HepG2 (cell line): ENCODE results near the gene ANKRD13D. TPM values are rescaled to one million over a fixed set of nuclear protein-coding genes. Genes with fewer than 3 reads are reported as not detected.

Source experiments
- AKAP8 ChIP-seq: sonication (generic); formaldehyde crosslinking; IDR thresholded peaks from 2 replicates; pipeline ENCODE4 v1.5.1; 2020; ENCODE audit warnings: mild to moderate bottlenecking, missing genetic modification reagents
- KLF13 ChIP-seq: sonication (generic); formaldehyde crosslinking; IDR thresholded peaks from 2 replicates; pipeline ENCODE4 v1.4.0; 2020; ENCODE audit warnings: mild to moderate bottlenecking, missing genetic modification reagents
- PTBP1 ChIP-seq: fragments of 200-400 bp; formaldehyde crosslinking; IDR thresholded peaks from 2 replicates; pipeline ENCODE4 v1.6.1; 2018; ENCODE audit warnings: low read length, low read depth; ENCODE audit not compliant: poor library complexity, severe bottlenecking
- ZFYVE20 ChIP-seq: sonication (generic); formaldehyde crosslinking; IDR thresholded peaks from 2 replicates; pipeline ENCODE4 v1.8.0; 2023; ENCODE audit warnings: low read depth, mild to moderate bottlenecking, moderate library complexity, missing genetic modification reagents, borderline replicate concordance
- ZNF547 ChIP-seq: sonication (generic); formaldehyde crosslinking; IDR thresholded peaks from 2 replicates; pipeline ENCODE4 v1.5.1; 2020; ENCODE audit warnings: mild to moderate bottlenecking, missing genetic modification reagents
- ZNF660 ChIP-seq: sonication (generic); formaldehyde crosslinking; IDR thresholded peaks from 2 replicates; pipeline ENCODE4 v1.5.1; 2020; ENCODE audit warnings: mild to moderate bottlenecking, low read depth, missing genetic modification reagents, borderline replicate concordance
- ZNF776 ChIP-seq: sonication (generic); formaldehyde crosslinking; IDR thresholded peaks from 2 replicates; pipeline ENCODE4 v1.4.0; 2020; ENCODE audit warnings: mild to moderate bottlenecking, missing genetic modification reagents
- polyA plus RNA-seq, 8 experiments: library from polyadenylated mRNA; depleted of rRNA in 3 of 8; stranded (reverse) in 7 of 8; unstranded in 1 of 8; fragments of >200 nt; fragmentation: Illumina TruSeq in 4 of 8; extraction: Trizol in 4 of 8; gene quantifications; 2 replicates each; pipeline versions ENCODE4 v1.2.1 to v1.2.3, GENCODE V29; 2011 to 2016; ENCODE audit warnings: low read depth in 4 of 8, missing spikeins in 1 of 8, mixed read lengths in 1 of 8; ENCODE audit not compliant: insufficient read depth in 1 of 8
- total RNA-seq, 5 experiments: library from RNA; depleted of rRNA; stranded (reverse); fragments of >200 nt; fragmentation: Illumina TruSeq; extraction: Trizol; gene quantifications; 2 replicates each; pipeline ENCODE4 v1.2.3, GENCODE V29; 2016; ENCODE audit warnings: low read depth in 1 of 5
- TF ChIP-seq, protein P1 (sequence below): sonication (generic); formaldehyde crosslinking; IDR thresholded peaks from 2 replicates; pipeline ENCODE4 v1.4.0; 2020; ENCODE audit warnings: missing genetic modification reagents, low read depth, mild to moderate bottlenecking, borderline replicate concordance
- TF ChIP-seq, protein P2 (sequence below): sonication (generic); formaldehyde crosslinking; conservative IDR thresholded peaks from 2 replicates; pipeline ENCODE4 v1.4.0; 2020; ENCODE audit warnings: missing genetic modification reagents
- TF ChIP-seq, protein P3 (sequence below): sonication (generic); formaldehyde crosslinking; conservative IDR thresholded peaks from 2 replicates; pipeline ENCODE4 v1.8.0; 2022; ENCODE audit warnings: mild to moderate bottlenecking, moderate library complexity, missing genetic modification reagents
- TF ChIP-seq, protein P4 (sequence below): sonication (generic); formaldehyde crosslinking; conservative IDR thresholded peaks from 2 replicates; pipeline ENCODE4 v1.4.0; 2020; ENCODE audit warnings: missing genetic modification reagents
- TF ChIP-seq, protein P5 (sequence below): sonication (generic); formaldehyde crosslinking; IDR thresholded peaks from 2 replicates; pipeline ENCODE4 v1.4.0; 2020; ENCODE audit warnings: missing genetic modification reagents

The ANKRD13D gene
- total and polyA plus RNA-seq, 2 of the 13 experiments (the other 11 are each of a cell fraction or from before 2014, with no cell fraction given): 18.6 to 27.3 TPM

DNA sequence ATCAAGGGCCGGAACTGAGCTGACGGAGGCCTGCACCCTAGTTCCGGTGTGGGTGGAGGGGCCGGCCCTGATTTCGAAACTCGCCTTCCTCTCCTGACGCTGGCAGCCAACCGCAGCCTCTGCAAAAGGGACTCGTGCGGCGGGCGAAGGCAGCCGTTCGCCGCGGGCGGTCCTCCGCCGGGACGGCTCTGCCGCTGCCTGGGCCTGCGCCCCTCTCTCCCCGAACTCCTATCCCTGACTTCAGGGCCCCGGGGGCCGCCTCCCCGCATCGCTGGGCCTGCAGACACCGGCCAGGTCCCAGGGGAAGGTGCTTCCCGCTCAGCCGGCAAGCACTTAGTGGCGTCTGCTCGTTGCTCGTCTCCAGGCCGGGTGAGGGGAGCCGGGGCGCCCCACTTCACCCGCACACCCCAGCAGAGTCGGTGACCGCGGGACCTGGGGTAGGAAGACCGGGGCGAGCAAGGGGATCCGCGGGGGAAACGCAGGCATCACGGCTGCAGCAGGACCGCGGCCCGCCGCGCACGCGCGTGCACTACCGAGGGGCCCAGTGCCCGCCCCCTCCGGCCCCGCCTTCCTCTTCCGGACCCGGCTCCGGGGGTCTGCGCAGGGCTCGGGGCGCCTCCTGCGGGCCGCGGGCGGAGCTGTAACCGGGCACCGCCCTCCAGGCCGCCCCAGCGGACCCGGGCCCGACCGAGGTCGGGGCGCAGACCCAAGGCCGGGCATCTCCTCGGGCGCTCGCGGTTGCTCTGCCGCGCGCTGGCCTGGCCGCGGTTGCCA is 464 bp upstream of the ANKRD13D start (continued):
- TF ChIP-seq PTBP1 (peak; percentile 46), ZNF547 (CRISPR knock-in tag) (peak; percentile 91), ZNF776 (no peak), KLF13 (CRISPR knock-in tag) (peak; percentile 97), ZNF660 (CRISPR knock-in tag) (no peak), AKAP8 (CRISPR knock-in tag) (peak; percentile 93), ZFYVE20 (CRISPR knock-in tag) (no peak; the same call in 1 of the 2 replicates)
- TF ChIP-seq, protein P1, sequence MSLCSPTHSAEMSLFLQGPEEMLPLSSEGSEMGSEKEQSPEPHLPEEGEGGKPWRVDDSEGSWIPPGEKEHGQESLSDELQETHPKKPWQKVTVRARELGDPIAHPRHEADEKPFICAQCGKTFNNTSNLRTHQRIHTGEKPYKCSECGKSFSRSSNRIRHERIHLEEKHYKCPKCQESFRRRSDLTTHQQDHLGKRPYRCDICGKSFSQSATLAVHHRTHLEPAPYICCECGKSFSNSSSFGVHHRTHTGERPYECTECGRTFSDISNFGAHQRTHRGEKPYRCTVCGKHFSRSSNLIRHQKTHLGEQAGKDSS (CRISPR knock-in tag): peak; percentile 92; the same call in 1 of the 2 replicates
- TF ChIP-seq, protein P2, sequence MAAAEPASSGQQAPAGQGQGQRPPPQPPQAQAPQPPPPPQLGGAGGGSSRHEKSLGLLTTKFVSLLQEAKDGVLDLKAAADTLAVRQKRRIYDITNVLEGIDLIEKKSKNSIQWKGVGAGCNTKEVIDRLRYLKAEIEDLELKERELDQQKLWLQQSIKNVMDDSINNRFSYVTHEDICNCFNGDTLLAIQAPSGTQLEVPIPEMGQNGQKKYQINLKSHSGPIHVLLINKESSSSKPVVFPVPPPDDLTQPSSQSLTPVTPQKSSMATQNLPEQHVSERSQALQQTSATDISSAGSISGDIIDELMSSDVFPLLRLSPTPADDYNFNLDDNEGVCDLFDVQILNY (CRISPR knock-in tag): 0 out of 2 replicates have a peak, but pooled peaks have one; percentile 16
- TF ChIP-seq, protein P3, sequence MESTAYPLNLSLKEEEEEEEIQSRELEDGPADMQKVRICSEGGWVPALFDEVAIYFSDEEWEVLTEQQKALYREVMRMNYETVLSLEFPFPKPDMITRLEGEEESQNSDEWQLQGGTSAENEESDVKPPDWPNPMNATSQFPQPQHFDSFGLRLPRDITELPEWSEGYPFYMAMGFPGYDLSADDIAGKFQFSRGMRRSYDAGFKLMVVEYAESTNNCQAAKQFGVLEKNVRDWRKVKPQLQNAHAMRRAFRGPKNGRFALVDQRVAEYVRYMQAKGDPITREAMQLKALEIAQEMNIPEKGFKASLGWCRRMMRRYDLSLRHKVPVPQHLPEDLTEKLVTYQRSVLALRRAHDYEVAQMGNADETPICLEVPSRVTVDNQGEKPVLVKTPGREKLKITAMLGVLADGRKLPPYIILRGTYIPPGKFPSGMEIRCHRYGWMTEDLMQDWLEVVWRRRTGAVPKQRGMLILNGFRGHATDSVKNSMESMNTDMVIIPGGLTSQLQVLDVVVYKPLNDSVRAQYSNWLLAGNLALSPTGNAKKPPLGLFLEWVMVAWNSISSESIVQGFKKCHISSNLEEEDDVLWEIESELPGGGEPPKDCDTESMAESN (CRISPR knock-in tag): peak; percentile 83
- TF ChIP-seq, protein P4, sequence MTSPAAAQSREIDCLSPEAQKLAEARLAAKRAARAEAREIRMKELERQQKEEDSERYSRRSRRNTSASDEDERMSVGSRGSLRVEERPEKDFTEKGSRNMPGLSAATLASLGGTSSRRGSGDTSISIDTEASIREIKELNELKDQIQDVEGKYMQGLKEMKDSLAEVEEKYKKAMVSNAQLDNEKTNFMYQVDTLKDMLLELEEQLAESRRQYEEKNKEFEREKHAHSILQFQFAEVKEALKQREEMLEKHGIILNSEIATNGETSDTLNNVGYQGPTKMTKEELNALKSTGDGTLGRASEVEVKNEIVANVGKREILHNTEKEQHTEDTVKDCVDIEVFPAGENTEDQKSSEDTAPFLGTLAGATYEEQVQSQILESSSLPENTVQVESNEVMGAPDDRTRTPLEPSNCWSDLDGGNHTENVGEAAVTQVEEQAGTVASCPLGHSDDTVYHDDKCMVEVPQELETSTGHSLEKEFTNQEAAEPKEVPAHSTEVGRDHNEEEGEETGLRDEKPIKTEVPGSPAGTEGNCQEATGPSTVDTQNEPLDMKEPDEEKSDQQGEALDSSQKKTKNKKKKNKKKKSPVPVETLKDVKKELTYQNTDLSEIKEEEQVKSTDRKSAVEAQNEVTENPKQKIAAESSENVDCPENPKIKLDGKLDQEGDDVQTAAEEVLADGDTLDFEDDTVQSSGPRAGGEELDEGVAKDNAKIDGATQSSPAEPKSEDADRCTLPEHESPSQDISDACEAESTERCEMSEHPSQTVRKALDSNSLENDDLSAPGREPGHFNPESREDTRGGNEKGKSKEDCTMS (CRISPR knock-in tag): no peak
- TF ChIP-seq, protein P5, sequence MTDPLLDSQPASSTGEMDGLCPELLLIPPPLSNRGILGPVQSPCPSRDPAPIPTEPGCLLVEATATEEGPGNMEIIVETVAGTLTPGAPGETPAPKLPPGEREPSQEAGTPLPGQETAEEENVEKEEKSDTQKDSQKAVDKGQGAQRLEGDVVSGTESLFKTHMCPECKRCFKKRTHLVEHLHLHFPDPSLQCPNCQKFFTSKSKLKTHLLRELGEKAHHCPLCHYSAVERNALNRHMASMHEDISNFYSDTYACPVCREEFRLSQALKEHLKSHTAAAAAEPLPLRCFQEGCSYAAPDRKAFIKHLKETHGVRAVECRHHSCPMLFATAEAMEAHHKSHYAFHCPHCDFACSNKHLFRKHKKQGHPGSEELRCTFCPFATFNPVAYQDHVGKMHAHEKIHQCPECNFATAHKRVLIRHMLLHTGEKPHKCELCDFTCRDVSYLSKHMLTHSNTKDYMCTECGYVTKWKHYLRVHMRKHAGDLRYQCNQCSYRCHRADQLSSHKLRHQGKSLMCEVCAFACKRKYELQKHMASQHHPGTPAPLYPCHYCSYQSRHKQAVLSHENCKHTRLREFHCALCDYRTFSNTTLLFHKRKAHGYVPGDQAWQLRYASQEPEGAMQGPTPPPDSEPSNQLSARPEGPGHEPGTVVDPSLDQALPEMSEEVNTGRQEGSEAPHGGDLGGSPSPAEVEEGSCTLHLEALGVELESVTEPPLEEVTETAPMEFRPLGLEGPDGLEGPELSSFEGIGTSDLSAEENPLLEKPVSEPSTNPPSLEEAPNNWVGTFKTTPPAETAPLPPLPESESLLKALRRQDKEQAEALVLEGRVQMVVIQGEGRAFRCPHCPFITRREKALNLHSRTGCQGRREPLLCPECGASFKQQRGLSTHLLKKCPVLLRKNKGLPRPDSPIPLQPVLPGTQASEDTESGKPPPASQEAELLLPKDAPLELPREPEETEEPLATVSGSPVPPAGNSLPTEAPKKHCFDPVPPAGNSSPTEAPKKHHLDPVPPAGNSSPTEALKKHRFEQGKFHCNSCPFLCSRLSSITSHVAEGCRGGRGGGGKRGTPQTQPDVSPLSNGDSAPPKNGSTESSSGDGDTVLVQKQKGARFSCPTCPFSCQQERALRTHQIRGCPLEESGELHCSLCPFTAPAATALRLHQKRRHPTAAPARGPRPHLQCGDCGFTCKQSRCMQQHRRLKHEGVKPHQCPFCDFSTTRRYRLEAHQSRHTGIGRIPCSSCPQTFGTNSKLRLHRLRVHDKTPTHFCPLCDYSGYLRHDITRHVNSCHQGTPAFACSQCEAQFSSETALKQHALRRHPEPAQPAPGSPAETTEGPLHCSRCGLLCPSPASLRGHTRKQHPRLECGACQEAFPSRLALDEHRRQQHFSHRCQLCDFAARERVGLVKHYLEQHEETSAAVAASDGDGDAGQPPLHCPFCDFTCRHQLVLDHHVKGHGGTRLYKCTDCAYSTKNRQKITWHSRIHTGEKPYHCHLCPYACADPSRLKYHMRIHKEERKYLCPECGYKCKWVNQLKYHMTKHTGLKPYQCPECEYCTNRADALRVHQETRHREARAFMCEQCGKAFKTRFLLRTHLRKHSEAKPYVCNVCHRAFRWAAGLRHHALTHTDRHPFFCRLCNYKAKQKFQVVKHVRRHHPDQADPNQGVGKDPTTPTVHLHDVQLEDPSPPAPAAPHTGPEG (CRISPR knock-in tag): peak; percentile 80
